Loucy (cell line): ENCODE results near the gene FGGY.
"Not testable (repeated sequence)": the region's sequence is repeated elsewhere in the genome, so short reads cannot be mapped to it uniquely, and the experiment has no call there.

Experiments used
- H2AFZ ChIP-seq: fragments of 200-600 bp; sonication (generic); 2 replicates; pipeline ENCODE4 v1.6.0; 2016; ENCODE audit warnings: antibody characterized with exemption, mild to moderate bottlenecking, low read length, moderate library complexity
- H3F3A ChIP-seq: fragments of 200-600 bp; 2 replicates; pipeline ENCODE4 v1.6.0; 2016; ENCODE audit warnings: antibody characterized with exemption, low read depth, mild to moderate bottlenecking
- H3K27me3 ChIP-seq: fragments of 200-600 bp; sonication (generic); 2 replicates; pipeline ENCODE4 v1.6.1; 2014; ENCODE audit warnings: low read length, mild to moderate bottlenecking; ENCODE audit not compliant: insufficient read depth, poor library complexity, severe bottlenecking
- H3K36me3 ChIP-seq: fragments of 200-600 bp; sonication (generic); 2 replicates; pipeline ENCODE4 v1.6.1; 2016; ENCODE audit warnings: low read length; ENCODE audit not compliant: insufficient read depth
- H3K4me1 ChIP-seq: fragments of 200-600 bp; sonication (generic); 2 replicates; pipeline ENCODE4 v1.5.1; 2014; ENCODE audit warnings: low read length, mild to moderate bottlenecking; ENCODE audit not compliant: insufficient read depth, poor library complexity, severe bottlenecking
- H3K4me2 ChIP-seq: fragments of 200-600 bp; sonication (generic); 2 replicates; pipeline ENCODE4 v1.6.0; 2014; ENCODE audit warnings: antibody characterized with exemption, low read length, low read depth, mild to moderate bottlenecking; ENCODE audit not compliant: poor library complexity, severe bottlenecking
- H3K4me3 ChIP-seq: fragments of 200-600 bp; sonication (generic); 2 replicates; pipeline ENCODE4 v1.5.1; 2014; ENCODE audit warnings: low read length, mild to moderate bottlenecking, mixed read lengths; ENCODE audit not compliant: poor library complexity, severe bottlenecking
- H3K79me2 ChIP-seq: fragments of 200-600 bp; sonication (generic); 2 replicates; pipeline ENCODE4 v1.6.1; 2014; ENCODE audit warnings: low read length; ENCODE audit not compliant: insufficient read depth
- H3K9ac ChIP-seq: fragments of 200-600 bp; sonication (generic); 2 replicates; pipeline ENCODE4 v1.6.0; 2014; ENCODE audit warnings: mild to moderate bottlenecking, low read depth, low read length, moderate library complexity; ENCODE audit not compliant: poor library complexity, severe bottlenecking
- H3K9me2 ChIP-seq: fragments of 200-600 bp; sonication (generic); replicated peaks from 2 replicates; pipeline ENCODE4 v1.6.1; 2016; ENCODE audit warnings: low read depth, low read length, mixed read lengths
- H3K9me3 ChIP-seq: fragments of 200-600 bp; sonication (generic); 2 replicates; pipeline ENCODE4 v1.6.1; 2014; ENCODE audit warnings: mild to moderate bottlenecking, antibody characterized with exemption, low read length, low read depth; ENCODE audit not compliant: insufficient read depth
- H4K20me1 ChIP-seq: fragments of 200-600 bp; sonication (generic); 2 replicates; pipeline ENCODE4 v1.6.0; 2014; ENCODE audit warnings: antibody characterized with exemption, low read length, mild to moderate bottlenecking; ENCODE audit not compliant: insufficient read depth, poor library complexity, severe bottlenecking
- CTCF ChIP-seq: fragments of 200-600 bp; sonication (generic); conservative IDR thresholded peaks from 2 replicates; pipeline ENCODE4 v1.5.1; 2014; ENCODE audit warnings: mild to moderate bottlenecking, antibody characterized with exemption, low read length
- EZH2phosphoT487 ChIP-seq: fragments of 200-600 bp; IDR thresholded peaks from 2 replicates; pipeline ENCODE4 v1.6.1; 2018; ENCODE audit warnings: antibody characterized with exemption, mild to moderate bottlenecking, moderate library complexity, borderline replicate concordance

Gene FGGY

GRCh38 chr1:59256429-59256828, 40.5 kb upstream of the FGGY start:
- not testable (repeated sequence) for H3K79me2 ChIP-seq, H2AFZ ChIP-seq, H3K4me3 ChIP-seq, H3K27me3 ChIP-seq, H3K4me2 ChIP-seq, H3K9ac ChIP-seq, H3K36me3 ChIP-seq, H3K9me3 ChIP-seq, H3F3A ChIP-seq, H3K4me1 ChIP-seq, H4K20me1 ChIP-seq, H3K9me2 ChIP-seq

GRCh38 chr1:59258412-59259032, 38.4 kb upstream of the FGGY start:
- no peak overlapping the region for H2AFZ ChIP-seq
- H4K20me1 ChIP-seq = no peaks in the 10 kb centered on the region
- no peaks in the 10 kb centered on the region for H3K79me2 ChIP-seq
- H3K4me1 ChIP-seq = no peaks in the 10 kb centered on the region
- H3F3A ChIP-seq = no peaks in the 10 kb centered on the region
- H3K4me3 ChIP-seq = no peak overlapping the region
- H3K9me2 ChIP-seq = no peaks in the 10 kb centered on the region
- H3K36me3 ChIP-seq = no peaks in the 10 kb centered on the region
- no peak overlapping the region for H3K9ac ChIP-seq
- H3K4me2 ChIP-seq = no peak overlapping the region
- no peaks in the 10 kb centered on the region for H3K9me3 ChIP-seq
- H3K27me3 ChIP-seq = no peaks in the 10 kb centered on the region
- no peak for TF ChIP-seq CTCF
- TF ChIP-seq EZH2phosphoT487 = no peak

GRCh38 chr1:59261537-59261936, 35.4 kb upstream of the FGGY start:
- no peaks in the 10 kb centered on the region for H3K9me2 ChIP-seq
- H3K9me3 ChIP-seq = no peaks in the 10 kb centered on the region
- H3K4me1 ChIP-seq = no peaks in the 10 kb centered on the region
- H3K36me3 ChIP-seq = no peaks in the 10 kb centered on the region
- H3K4me2 ChIP-seq = no peak overlapping the region
- no peak overlapping the region for H3K9ac ChIP-seq
- no peaks in the 10 kb centered on the region for H3K79me2 ChIP-seq
- H2AFZ ChIP-seq = no peak overlapping the region
- H3K27me3 ChIP-seq = no peaks in the 10 kb centered on the region
- no peaks in the 10 kb centered on the region for H4K20me1 ChIP-seq
- TF ChIP-seq CTCF (no peak), EZH2phosphoT487 (no peak)
- H3K4me3 ChIP-seq = no peak overlapping the region
- H3F3A ChIP-seq = no peaks in the 10 kb centered on the region

- no peak overlapping the region for H3K9ac ChIP-seq
- no peaks in the 10 kb centered on the region for H3K9me2 ChIP-seq
- no peaks in the 10 kb centered on the region for H3K36me3 ChIP-seq
- no peaks in the 10 kb centered on the region for H3K79me2 ChIP-seq
- no peak overlapping the region for H3K4me2 ChIP-seq
- no peaks in the 10 kb centered on the region for H3K4me1 ChIP-seq
- no peaks in the 10 kb centered on the region for H3K9me3 ChIP-seq
- H3F3A ChIP-seq = no peaks in the 10 kb centered on the region
- no peak overlapping the region for H2AFZ ChIP-seq
- no peak overlapping the region for H3K4me3 ChIP-seq
- TF ChIP-seq EZH2phosphoT487 (no peak), CTCF (no peak)
- H4K20me1 ChIP-seq = no peaks in the 10 kb centered on the region
- H3K27me3 ChIP-seq = no peaks in the 10 kb centered on the region
Observed at GRCh38 chr1:59262631-59263030, 34.3 kb upstream of the FGGY start.
